Stimulated activated naive CD8-positive, alpha-beta T cell treated with anti-CD3 and anti-CD28 coated beads, Interleukin-15, Interleukin-2, amounts not matched to agents 100 ng/mL and 50 ng/mL, for 24 hours (primary cell): Measurements from ENCODE around the gene ALOX15.
A peak's percentile ranks its signal among the peaks of the same experiment; 100 is the strongest.
"Not testable (repeated sequence)": the region's sequence is repeated elsewhere in the genome, so short reads cannot be mapped to it uniquely, and the experiment has no call there.

Experiments used
- H3K27ac Mint-ChIP-seq: one replicate; pipeline ENCODE4 v1.8.0; 2021; ENCODE audit warnings: mild to moderate bottlenecking, mixed read lengths
- H3K27me3 Mint-ChIP-seq: one replicate; pipeline ENCODE4 v1.8.0; 2021; ENCODE audit warnings: mixed read lengths
- H3K36me3 Mint-ChIP-seq: one replicate; pipeline ENCODE4 v1.8.0; 2021; ENCODE audit warnings: low read depth, mixed read lengths
- H3K4me1 Mint-ChIP-seq: one replicate; pipeline ENCODE4 v1.8.0; 2021; ENCODE audit warnings: low read depth, mixed read lengths
- H3K4me3 Mint-ChIP-seq: one replicate; pipeline ENCODE4 v1.8.0; 2021; ENCODE audit warnings: mild to moderate bottlenecking, mixed read lengths
- H3K9me3 Mint-ChIP-seq: one replicate; pipeline ENCODE4 v1.8.0; 2021; ENCODE audit warnings: mixed read lengths

The ALOX15 gene

GRCh38 chr17:4666296-4666695, 24.8 kb upstream of the ALOX15 start:
- no peak overlapping the region for H3K4me3 Mint-ChIP-seq
- peaks cover 16% of the 10 kb centered on the region for H3K36me3 Mint-ChIP-seq
- peaks cover 6% of the 10 kb centered on the region for H3K4me1 Mint-ChIP-seq
- H3K27ac Mint-ChIP-seq: peak overlapping the region; percentile 6
- no peaks in the 10 kb centered on the region for H3K9me3 Mint-ChIP-seq
- peaks cover 8% of the 10 kb centered on the region for H3K27me3 Mint-ChIP-seq

DNA sequence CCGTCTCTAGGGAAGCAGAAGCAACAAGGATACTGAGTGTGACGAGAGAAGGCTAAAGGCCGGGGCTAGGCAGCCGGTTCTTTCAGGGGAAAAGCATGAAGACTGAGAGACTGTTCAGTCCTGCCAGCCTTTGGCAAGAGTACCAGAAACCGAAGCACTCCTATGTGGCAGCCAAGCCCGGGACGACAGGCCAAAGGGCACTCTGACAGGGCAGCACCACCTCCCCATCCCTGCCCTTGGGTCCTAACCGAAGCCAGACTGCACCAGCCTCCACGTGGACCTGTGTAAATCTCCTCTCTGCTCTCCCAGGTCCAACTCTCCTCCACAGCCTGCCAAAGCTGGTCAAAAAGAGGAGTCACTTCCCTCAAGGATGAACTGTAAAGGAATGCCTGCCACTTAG, 23.5 kb upstream of the ALOX15 start:
- H3K4me1 Mint-ChIP-seq: peaks cover 6% of the 10 kb centered on the region
- peaks cover 9% of the 10 kb centered on the region for H3K27me3 Mint-ChIP-seq
- H3K4me3 Mint-ChIP-seq: no peak overlapping the region
- H3K9me3 Mint-ChIP-seq: no peaks in the 10 kb centered on the region
- H3K27ac Mint-ChIP-seq: no peak overlapping the region
- peaks cover 7% of the 10 kb centered on the region for H3K36me3 Mint-ChIP-seq

- H3K9me3 Mint-ChIP-seq: no peaks in the 10 kb centered on the region
- peaks cover 6% of the 10 kb centered on the region for H3K4me1 Mint-ChIP-seq
- no peak overlapping the region for H3K27ac Mint-ChIP-seq
- H3K4me3 Mint-ChIP-seq: no peak overlapping the region
- H3K27me3 Mint-ChIP-seq: peaks cover 15% of the 10 kb centered on the region
- H3K36me3 Mint-ChIP-seq: no peaks in the 10 kb centered on the region
Observed at GRCh38 chr17:4664230-4664629, 22.8 kb upstream of the ALOX15 start.

DNA sequence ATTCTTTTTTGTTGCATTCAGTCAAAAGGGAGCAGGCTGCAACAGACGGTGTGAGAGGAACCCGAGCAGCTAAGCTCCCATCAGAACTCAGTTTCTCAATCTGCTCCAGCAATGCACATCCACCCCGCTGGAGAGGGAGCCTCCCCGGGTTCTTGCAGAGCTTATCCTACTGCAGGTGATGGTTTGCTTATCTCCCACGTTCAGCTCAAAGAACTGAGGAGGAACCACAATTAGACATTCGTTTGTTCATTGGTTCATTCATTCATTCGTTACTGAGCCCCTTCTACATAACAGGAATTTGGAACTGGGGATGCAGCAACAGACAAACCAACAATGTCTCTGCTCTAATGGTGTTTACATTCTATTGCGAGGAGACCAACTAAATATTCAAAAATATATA, 22.2 kb upstream of the ALOX15 start:
- Mint-ChIP-seq H3K4me3 (no peak overlapping the region), H3K27ac (no peak overlapping the region), H3K9me3 (no peaks in the 10 kb centered on the region), H3K36me3 (no peaks in the 10 kb centered on the region), H3K4me1 (peaks cover 11% of the 10 kb centered on the region), H3K27me3 (peaks cover 19% of the 10 kb centered on the region)

DNA sequence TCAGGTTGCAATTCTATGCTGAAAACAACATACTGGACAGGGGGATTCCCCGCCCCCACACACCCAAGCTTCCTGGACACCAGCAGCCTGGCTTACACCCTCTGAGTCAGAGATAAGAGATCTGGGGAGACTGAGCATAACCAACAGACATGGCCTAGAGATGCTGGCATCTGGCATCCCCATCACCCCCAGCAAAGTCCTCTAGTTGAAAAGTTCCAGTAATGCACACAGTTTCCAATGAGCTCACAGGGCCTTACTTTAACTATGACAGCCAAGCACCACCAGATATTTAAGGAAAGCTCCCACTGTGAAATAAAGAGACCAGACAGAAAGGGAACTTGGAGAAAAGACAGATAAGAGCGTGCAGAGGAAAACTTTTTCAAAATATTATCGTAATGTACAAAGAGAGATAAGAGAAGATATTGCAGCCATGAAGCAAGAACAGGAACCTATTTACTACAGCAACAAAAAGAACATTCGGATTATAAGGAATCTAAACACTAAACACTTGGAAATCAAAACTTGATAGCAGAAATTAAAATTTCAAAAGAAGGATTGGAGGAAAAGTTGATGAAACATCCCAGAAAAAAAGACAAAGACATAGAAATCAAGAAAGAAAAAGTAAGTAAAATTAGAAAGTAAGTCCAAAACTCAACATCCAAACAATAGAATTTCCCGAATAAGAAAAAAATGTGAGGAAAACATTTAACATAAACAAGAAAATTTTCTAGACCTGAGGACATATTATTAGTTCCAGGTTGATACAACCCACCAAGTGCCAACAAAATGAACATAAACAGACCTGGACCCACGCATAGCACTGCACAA, 17.2 kb upstream of the ALOX15 start:
- H3K36me3 Mint-ChIP-seq: no peaks in the 10 kb centered on the region
- H3K9me3 Mint-ChIP-seq: no peaks in the 10 kb centered on the region
- peaks cover 17% of the 10 kb centered on the region for H3K27me3 Mint-ChIP-seq
- peak overlapping the region; percentile 36 for H3K27ac Mint-ChIP-seq
- peaks cover 24% of the 10 kb centered on the region for H3K4me1 Mint-ChIP-seq
- peak overlapping the region; percentile 4 for H3K4me3 Mint-ChIP-seq

DNA sequence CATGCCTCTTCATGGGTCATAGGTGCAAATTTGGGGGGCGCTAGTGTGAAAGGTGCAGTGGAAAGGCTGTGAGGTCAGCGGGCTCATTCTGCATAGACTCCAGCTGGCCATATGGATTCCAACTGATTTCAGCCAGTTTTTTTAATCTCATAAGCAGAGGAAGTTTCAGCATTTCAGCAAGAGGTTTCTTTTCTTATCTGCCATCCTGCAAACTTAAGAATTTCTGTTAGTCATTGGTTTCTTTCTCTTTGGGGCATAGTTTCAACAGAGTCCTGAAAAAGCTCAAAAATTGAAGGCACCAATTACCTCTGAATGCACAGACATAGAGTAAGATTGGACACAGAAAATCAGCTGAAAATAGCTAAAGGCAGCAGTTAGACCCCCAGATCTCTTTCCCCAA, 16.2 kb upstream of the ALOX15 start:
- Mint-ChIP-seq H3K27ac (no peak overlapping the region), H3K9me3 (no peaks in the 10 kb centered on the region), H3K4me3 (no peak overlapping the region), H3K27me3 (peaks cover 20% of the 10 kb centered on the region), H3K4me1 (peaks cover 24% of the 10 kb centered on the region), H3K36me3 (no peaks in the 10 kb centered on the region)

DNA sequence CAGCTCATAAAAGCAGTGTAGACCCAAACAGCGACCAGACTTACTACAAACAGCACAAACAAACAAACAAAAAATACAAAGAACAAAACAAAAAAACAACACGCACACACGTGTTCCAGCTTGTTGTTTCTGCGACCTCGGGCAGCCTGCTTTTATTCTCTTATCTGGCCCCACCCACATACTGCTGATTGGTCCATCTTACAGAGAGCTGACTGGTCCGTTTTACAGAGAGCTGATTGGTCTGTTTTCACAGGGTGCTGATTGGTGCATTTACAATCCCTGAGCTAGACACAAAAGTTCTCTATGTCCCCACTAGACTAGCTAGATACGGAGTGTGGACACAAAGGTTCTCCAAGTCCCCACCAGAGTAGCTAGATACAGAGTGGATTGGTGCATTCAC, 14.5 kb upstream of the ALOX15 start:
- H3K9me3 Mint-ChIP-seq, H3K4me3 Mint-ChIP-seq, H3K27ac Mint-ChIP-seq, H3K36me3 Mint-ChIP-seq: not testable (repeated sequence)
- Mint-ChIP-seq H3K27me3 (peaks cover 19% of the 10 kb centered on the region), H3K4me1 (peaks cover 18% of the 10 kb centered on the region)

- Mint-ChIP-seq H3K4me3 (no peak overlapping the region), H3K36me3 (no peaks in the 10 kb centered on the region), H3K9me3 (no peaks in the 10 kb centered on the region), H3K27me3 (peaks cover 22% of the 10 kb centered on the region), H3K27ac (no peak overlapping the region), H3K4me1 (peaks cover 8% of the 10 kb centered on the region)
Observed at GRCh38 chr17:4652997-4653396, 11.5 kb upstream of the ALOX15 start.

- H3K4me3 Mint-ChIP-seq: no peak overlapping the region
- H3K27ac Mint-ChIP-seq: no peak overlapping the region
- H3K9me3 Mint-ChIP-seq: no peaks in the 10 kb centered on the region
- no peaks in the 10 kb centered on the region for H3K36me3 Mint-ChIP-seq
- peaks cover 43% of the 10 kb centered on the region for H3K27me3 Mint-ChIP-seq
- no peaks in the 10 kb centered on the region for H3K4me1 Mint-ChIP-seq
Observed at GRCh38 chr17:4648741-4649140, 7.3 kb upstream of the ALOX15 start.

DNA sequence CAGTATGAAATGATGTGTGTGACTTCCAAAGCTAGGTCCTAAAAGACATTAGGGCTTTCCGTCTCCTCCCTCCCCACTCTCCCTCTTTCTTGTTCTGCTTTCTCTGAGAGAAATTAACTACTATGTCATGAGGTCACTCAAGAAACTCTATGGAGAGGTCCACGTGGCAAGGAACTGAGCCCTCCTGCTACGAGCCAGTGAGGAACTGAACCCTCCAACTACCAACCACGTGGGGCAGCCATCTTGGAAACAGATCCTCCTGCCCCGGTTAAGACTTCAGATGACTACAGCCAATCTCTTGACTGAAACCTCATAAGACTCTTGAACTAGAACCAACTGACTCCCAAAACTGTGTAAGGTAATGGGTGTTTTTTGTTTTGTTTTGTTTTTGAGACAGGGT, 4.2 kb upstream of the ALOX15 start:
- Mint-ChIP-seq H3K27me3 (peaks cover 64% of the 10 kb centered on the region), H3K9me3 (no peaks in the 10 kb centered on the region), H3K36me3 (no peaks in the 10 kb centered on the region), H3K27ac (no peak overlapping the region), H3K4me1 (peaks cover 4% of the 10 kb centered on the region), H3K4me3 (no peak overlapping the region)

- peaks cover 10% of the 10 kb centered on the region for H3K4me1 Mint-ChIP-seq
- H3K27ac Mint-ChIP-seq: no peak overlapping the region
- no peaks in the 10 kb centered on the region for H3K36me3 Mint-ChIP-seq
- H3K9me3 Mint-ChIP-seq: no peaks in the 10 kb centered on the region
- H3K4me3 Mint-ChIP-seq: no peak overlapping the region
- peaks cover 67% of the 10 kb centered on the region for H3K27me3 Mint-ChIP-seq
Observed at GRCh38 chr17:4643676-4644075, 2.2 kb upstream of the ALOX15 start.

- Mint-ChIP-seq H3K4me1 (peaks cover 10% of the 10 kb centered on the region), H3K27ac (no peak overlapping the region), H3K36me3 (no peaks in the 10 kb centered on the region), H3K9me3 (no peaks in the 10 kb centered on the region), H3K4me3 (no peak overlapping the region), H3K27me3 (peaks cover 64% of the 10 kb centered on the region)
Observed at GRCh38 chr17:4642286-4642685, 808 bp upstream of the ALOX15 start.

DNA sequence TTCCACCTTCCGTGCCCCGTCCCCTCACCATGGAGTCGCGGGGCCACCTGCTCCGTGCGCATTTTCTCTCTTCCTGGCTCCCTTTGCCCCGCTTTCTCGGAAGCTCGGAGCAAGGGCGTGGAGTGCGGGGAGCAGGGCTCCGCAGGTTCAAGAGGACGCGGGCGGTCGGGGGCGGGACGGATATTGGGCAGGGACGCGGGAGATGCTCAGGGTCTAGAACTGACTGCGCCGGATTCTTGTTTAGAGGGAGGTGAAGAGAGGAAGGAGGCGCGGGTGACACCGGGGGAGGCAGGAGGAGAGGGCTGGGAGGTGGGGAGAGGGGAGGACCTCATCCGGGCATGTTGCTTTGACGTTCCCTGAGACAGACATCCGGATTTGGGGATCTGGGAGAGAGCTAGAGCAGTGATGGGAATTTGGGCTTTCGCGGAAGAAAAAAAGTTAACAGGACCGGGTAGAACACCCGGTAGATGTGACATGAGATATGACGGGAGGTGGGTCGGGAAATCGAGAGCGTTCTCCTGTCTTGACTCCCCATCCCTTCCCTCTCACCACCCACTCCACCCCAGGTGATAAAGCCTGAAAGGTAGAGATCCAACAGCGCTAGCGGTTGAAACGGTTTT, 799 bp downstream of the ALOX15 start:
- H3K27me3 Mint-ChIP-seq: peaks cover 73% of the 10 kb centered on the region
- H3K4me1 Mint-ChIP-seq: peaks cover 20% of the 10 kb centered on the region
- not testable (repeated sequence) for H3K36me3 Mint-ChIP-seq, H3K4me3 Mint-ChIP-seq, H3K27ac Mint-ChIP-seq, H3K9me3 Mint-ChIP-seq

DNA sequence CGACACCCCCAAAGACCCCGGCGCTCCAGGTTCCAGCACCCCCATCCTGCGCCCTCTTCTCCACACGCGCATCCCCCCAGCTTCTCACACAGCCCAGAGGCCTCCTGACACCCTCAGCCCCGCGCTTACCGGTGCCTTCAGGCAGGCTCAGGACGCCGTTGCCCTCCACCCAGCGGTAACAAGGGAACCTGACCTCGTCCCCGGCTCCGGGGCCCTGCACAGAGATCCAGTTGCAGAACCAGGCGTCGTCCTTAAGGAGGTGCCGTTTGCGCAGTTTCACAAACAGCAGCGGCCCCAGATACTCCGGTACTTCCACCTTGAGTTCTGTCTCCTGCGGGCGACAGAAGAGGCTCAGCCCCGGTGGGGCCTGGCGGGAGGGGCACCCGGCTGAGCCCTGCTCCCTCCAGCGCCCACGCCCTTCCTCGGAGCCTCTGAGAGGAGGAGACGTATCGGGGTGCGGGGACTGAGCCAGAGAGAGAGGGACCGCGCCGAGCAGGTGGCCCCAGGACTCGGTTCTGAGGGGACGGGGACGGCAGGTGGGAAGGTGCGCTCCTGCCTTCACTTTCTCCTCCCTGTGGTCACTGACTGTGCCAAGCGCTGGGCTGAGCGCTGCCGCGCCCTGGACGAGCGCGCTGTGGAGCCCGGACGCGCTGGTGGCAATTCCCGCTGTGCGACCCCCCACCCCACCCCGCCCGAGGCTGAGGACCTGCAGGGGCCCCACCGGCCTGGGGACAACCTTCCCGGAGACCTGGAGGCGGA, 2.0 kb downstream of the ALOX15 start:
- not testable (repeated sequence) for H3K9me3 Mint-ChIP-seq, H3K36me3 Mint-ChIP-seq, H3K27ac Mint-ChIP-seq
- Mint-ChIP-seq H3K27me3 (peaks cover 72% of the 10 kb centered on the region), H3K4me3 (peak overlapping the region; percentile 13), H3K4me1 (peaks cover 25% of the 10 kb centered on the region)

GRCh38 chr17:4638766-4639165, 2.7 kb downstream of the ALOX15 start:
- H3K27ac Mint-ChIP-seq, H3K9me3 Mint-ChIP-seq, H3K36me3 Mint-ChIP-seq, H3K4me3 Mint-ChIP-seq: not testable (repeated sequence)
- H3K4me1 Mint-ChIP-seq: peaks cover 25% of the 10 kb centered on the region
- peaks cover 69% of the 10 kb centered on the region for H3K27me3 Mint-ChIP-seq
